GM12891 (cell line): Measurements from ENCODE around the gene ABCB1.

Source experiments
- POLR2A ChIP-seq: IDR thresholded peaks from 2 replicates; pipeline ENCODE4 v1.6.1; 2011; ENCODE audit warnings: low read depth, low read length, control low read depth
- POLR2AphosphoS5 ChIP-seq: IDR thresholded peaks from 2 replicates; pipeline ENCODE4 v1.6.1; 2011; ENCODE audit warnings: low read depth, low read length, control low read depth
- TAF1 ChIP-seq: IDR thresholded peaks from 2 replicates; pipeline ENCODE4 v1.6.1; 2011; ENCODE audit warnings: low read depth, low read length, control low read depth

- TF ChIP-seq POLR2AphosphoS5 (no peak), POLR2A (no peak), TAF1 (no peak)
Observed at GRCh38 chr7:87517891-87518290, 82.8 kb downstream of the ABCB1 start.
